Esophagus squamous epithelium (tissue), 5 donors: ENCODE data around the gene SYT17. TPM values are rescaled to one million over a fixed set of nuclear protein-coding genes. Genes with fewer than 3 reads are reported as not detected.
A peak's percentile ranks its signal among the peaks of the same experiment; 100 is the strongest.

Experiments used
- DNase-seq: peaks from one replicate; lab custom pipeline; 2025; lab: John Stamatoyannopoulos, UW
- H3K27ac ChIP-seq, 4 donors: fragments of 200-600 bp; sonication (generic); one replicate each; pipeline ENCODE4 v1.5.1; 2016 to 2019; ENCODE audit warnings: mild to moderate bottlenecking in 1 of 4
- H3K27me3 ChIP-seq, 4 donors: fragments of 200-600 bp; sonication (generic); 1 replicate in 3 of 4; 2 replicates in 1 of 4; pipeline versions ENCODE4 v1.5.1 to v1.6.0; 2017 to 2021; ENCODE audit warnings: antibody characterized with exemption in 1 of 4
- H3K36me3 ChIP-seq, 3 donors: fragments of 200-600 bp; sonication (generic); one replicate each; pipeline ENCODE4 v1.5.1; 2016 to 2019
- H3K4me1 ChIP-seq, 3 donors: fragments of 200-600 bp; sonication (generic); one replicate each; pipeline ENCODE4 v1.5.1; 2017 to 2019
- H3K4me3 ChIP-seq, 4 donors: fragments of 200-600 bp; sonication (generic); 1 replicate in 3 of 4; 2 replicates in 1 of 4; pipeline ENCODE4 v1.5.1; 2016 to 2019; ENCODE audit warnings: mild to moderate bottlenecking in 2 of 4, moderate library complexity in 1 of 4
- H3K9me3 ChIP-seq, 3 donors: fragments of 200-600 bp; sonication (generic); one replicate each; pipeline ENCODE4 v1.5.1; 2016 to 2019
- CTCF ChIP-seq, 6 experiments: fragments of 450-650 bp in 4 of 6; fragments of 200-600 bp in 2 of 6; sonication (generic) in 2 of 6; IDR thresholded peaks; one replicate each; pipeline ENCODE4 v1.5.1; 2016 to 2019; ENCODE audit warnings: antibody characterized with exemption in 6 of 6, mild to moderate bottlenecking in 4 of 6, moderate library complexity in 4 of 6
- POLR2A ChIP-seq, 4 donors: fragments of 450-650 bp; IDR thresholded peaks; one replicate each; pipeline ENCODE4 v1.6.1; 2017; ENCODE audit warnings: antibody characterized with exemption in 4 of 4, mild to moderate bottlenecking in 4 of 4, moderate library complexity in 3 of 4
- WGBS, 2 donors: methylation state at CpG; one replicate each; pipeline ENCODE4 v1.1.5; 2018; 5-methylcytosine and 5-hydroxymethylcytosine counted together
- intact Hi-C: fragments of 100-400 bp; cut with DNase I; formaldehyde crosslinking; loops from one replicate; pipeline ENCODE4 v1.15.0; 2022
- total RNA-seq, 4 donors: library from RNA; depleted of rRNA; stranded (reverse); fragments of >200 nt; gene quantifications; one replicate each; pipeline ENCODE4 v1.1.0, GENCODE V29; 2016
- donor health status: DM: yes; HTN: yes; CAD: no.

The SYT17 gene, protein sequence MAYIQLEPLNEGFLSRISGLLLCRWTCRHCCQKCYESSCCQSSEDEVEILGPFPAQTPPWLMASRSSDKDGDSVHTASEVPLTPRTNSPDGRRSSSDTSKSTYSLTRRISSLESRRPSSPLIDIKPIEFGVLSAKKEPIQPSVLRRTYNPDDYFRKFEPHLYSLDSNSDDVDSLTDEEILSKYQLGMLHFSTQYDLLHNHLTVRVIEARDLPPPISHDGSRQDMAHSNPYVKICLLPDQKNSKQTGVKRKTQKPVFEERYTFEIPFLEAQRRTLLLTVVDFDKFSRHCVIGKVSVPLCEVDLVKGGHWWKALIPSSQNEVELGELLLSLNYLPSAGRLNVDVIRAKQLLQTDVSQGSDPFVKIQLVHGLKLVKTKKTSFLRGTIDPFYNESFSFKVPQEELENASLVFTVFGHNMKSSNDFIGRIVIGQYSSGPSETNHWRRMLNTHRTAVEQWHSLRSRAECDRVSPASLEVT
- 1 to 10 TPM in 3 of 4 donors, under 1 TPM in 1; 0.88 to 7.6 (median 4.7) TPM for total RNA-seq

DNA sequence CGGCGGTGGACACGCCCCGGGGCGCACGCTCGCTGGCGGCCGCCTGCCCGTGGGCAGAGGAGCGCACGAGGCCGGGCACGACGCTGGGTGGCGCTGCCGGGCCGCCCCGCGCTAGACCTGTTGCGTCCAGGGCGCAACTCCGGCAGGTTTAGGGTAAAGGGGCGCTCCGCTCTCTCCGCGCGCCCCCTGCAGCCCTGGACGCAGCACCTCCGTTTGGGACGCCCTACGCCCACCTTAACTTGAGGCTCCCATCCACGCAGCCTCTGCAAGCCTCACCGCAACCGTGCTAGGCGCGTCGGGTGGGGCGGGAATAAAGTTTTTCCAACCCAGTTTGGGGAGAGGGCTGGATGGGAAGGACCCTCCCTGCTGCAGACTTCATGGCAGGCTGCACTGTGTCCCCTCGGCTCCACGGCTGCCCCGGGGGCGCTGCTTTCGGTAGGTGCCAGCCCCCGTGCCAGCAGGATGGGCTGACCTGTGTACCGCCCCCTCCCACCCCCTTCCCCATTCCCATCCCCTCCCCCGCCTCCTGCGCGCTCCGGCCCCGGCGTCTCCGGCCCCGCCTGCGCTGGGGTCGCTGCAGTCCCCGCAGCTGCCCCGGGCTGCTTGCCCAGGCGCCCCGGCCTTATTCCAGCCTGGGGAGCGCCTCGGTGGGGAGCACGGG lies at the start of gene SYT17:
TSS of gene SYT17 (plus strand) at position 531 of the 661 bp plus-strand sequence. CDS start 407 bp downstream, outside the sequence.
- Histone ChIP-seq H3K36me3 (no peaks in the 10 kb centered on the region), H3K27ac (peak within 1 kb of the TSS; percentile 46 to 72 (median 66)), H3K9me3 (peaks cover 0 to 7% (median 0%) of the 10 kb centered on the region in 3 donors), H3K4me1 (peaks cover 17 to 31% (median 17%) of the 10 kb centered on the region in 3 donors), H3K4me3 (peak within 1 kb of the TSS; percentile 53 to 78 (median 66)), H3K27me3 (peaks cover 0 to 31% (median 0%) of the 10 kb centered on the region in 4 donors)
- TF ChIP-seq POLR2A (IDR thresholded peaks at IDR 0.05): no peak
- TF ChIP-seq CTCF (IDR thresholded peaks at IDR 0.05): peak; percentile 69 to 88 (median 84)
- 0% methylated on average over 15 to 30 of the region's 63 CpGs for WGBS, 2 donors
- intact Hi-C loops: loop anchor here (5.0 kb wide), 1 partner anchor 76 kb away; no protein-coding TSS in a partner anchor
- DNase-seq: no peak

DNA sequence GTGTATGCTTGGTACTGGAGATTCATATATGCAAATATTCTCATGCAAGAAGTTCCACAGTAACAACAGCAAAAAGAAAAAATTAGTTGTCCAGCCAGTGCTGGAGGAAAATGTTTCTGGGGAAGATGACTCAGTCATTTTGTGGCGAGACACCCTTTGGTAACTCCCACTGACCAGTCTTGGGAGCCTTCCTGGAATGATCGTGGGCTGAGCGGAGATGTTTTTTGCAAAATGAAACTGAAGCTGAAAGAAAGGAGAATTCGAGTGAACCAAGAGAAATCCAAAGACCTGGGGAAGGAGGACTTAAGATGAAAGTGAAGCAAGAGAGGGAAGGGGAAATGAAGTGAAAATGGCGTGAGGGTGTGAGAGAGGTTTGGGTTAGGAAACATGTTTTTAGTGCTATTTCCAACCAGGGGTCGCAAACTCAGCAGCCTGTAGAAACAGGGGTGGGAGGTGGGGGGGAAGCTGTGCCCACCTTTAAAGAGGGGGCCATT lies 49.1 kb upstream of the SYT17 start:
- intact Hi-C loops: no loop called here
- TF ChIP-seq POLR2A (IDR thresholded peaks at IDR 0.05): no peak
- no peak for TF ChIP-seq CTCF (IDR thresholded peaks at IDR 0.05)
- Histone ChIP-seq H3K27ac (peak overlapping the region; percentile 78 to 99 (median 88)), H3K4me3 (peak overlapping the region; percentile 12 to 82 (median 46)), H3K36me3 (peaks cover 0 to 14% (median 0%) of the 10 kb centered on the region in 3 donors), H3K27me3 (no peaks in the 10 kb centered on the region), H3K4me1 (peaks cover 63 to 98% (median 83%) of the 10 kb centered on the region in 3 donors), H3K9me3 (no peaks in the 10 kb centered on the region)
- 4 to 10% methylated on average over 6 of the region's 6 CpGs for WGBS, 2 donors
- DNase-seq: no peak

GRCh38 chr16:19119564-19119963 lies 48.5 kb upstream of the SYT17 start:
- 21 to 29% methylated on average over 5 of the region's 5 CpGs for WGBS, 2 donors
- intact Hi-C loops: no loop called here
- TF ChIP-seq CTCF (IDR thresholded peaks at IDR 0.05) (no peak), POLR2A (IDR thresholded peaks at IDR 0.05) (no peak)
- DNase-seq: no peak
- Histone ChIP-seq H3K4me3 (peak overlapping the region in 3 of 4 donors; percentile 37 to 82 (median 54)), H3K27ac (peak overlapping the region; percentile 78 to 99 (median 88)), H3K36me3 (peaks cover 0 to 14% (median 0%) of the 10 kb centered on the region in 3 donors), H3K9me3 (no peaks in the 10 kb centered on the region), H3K27me3 (no peaks in the 10 kb centered on the region), H3K4me1 (peaks cover 63 to 100% (median 85%) of the 10 kb centered on the region in 3 donors)

DNA sequence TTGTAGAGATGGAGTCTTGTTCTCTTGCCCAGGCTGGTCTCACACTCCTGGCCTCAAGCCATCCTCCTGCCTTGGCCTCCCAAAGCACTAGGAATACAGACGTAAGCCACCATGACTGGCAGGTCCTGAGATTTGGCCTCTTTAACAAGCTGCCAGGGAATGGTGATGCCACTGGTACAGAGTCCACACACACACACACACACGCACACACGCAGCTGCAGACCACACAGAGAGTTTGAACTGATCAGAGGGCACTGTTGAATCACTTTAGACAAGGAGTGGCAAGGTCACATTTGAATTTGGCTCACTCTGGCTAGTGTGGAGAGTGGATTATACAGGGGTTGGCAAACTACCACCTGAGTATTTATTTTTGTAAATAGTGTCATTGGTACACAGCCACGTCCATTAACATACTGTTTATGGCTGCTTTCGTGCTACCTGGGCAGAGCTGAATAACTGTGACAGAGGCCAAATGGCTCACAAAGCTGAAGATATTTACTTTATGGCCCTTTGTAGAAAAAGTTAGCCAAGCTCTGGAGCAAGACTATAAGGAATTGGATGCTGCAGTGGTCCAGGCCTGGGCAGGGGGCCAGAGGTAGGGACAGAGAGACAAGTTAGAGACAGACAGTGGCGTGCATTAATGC lies 44.4 kb upstream of the SYT17 start:
- DNase-seq: no peak
- TF ChIP-seq CTCF (IDR thresholded peaks at IDR 0.05) (no peak), POLR2A (IDR thresholded peaks at IDR 0.05) (no peak)
- Histone ChIP-seq H3K4me3 (no peak overlapping the region), H3K27me3 (no peaks in the 10 kb centered on the region), H3K9me3 (peaks cover 0 to 5% (median 0%) of the 10 kb centered on the region in 3 donors), H3K4me1 (peaks cover 27 to 68% (median 45%) of the 10 kb centered on the region in 3 donors), H3K36me3 (peaks cover 0 to 7% (median 0%) of the 10 kb centered on the region in 3 donors), H3K27ac (peak overlapping the region; percentile 28 to 99 (median 68))
- 37 to 81% methylated on average over 4 to 5 of the region's 6 CpGs for WGBS, 2 donors
- intact Hi-C loops: no loop called here
